KOPT-K1 (cell line): ENCODE results near the gene LIPG.

Source experiments
- H3K27ac ChIP-seq: fragments of 200-600 bp; sonication (generic); 2 replicates; pipeline ENCODE4 v1.5.1; 2016; ENCODE audit warnings: antibody characterized with exemption, mild to moderate bottlenecking, low read depth, low read length; ENCODE audit not compliant: poor library complexity, severe bottlenecking
- H3K36me3 ChIP-seq: fragments of 200-600 bp; sonication (generic); 2 replicates; pipeline ENCODE4 v1.5.1; 2017; ENCODE audit warnings: antibody characterized with exemption, mild to moderate bottlenecking, low read length, moderate library complexity; ENCODE audit not compliant: insufficient read depth
- H3K9me3 ChIP-seq: fragments of 200-600 bp; sonication (generic); 2 replicates; pipeline ENCODE4 v1.5.1; 2017; ENCODE audit warnings: antibody characterized with exemption, low read length, mild to moderate bottlenecking; ENCODE audit not compliant: insufficient read depth, poor library complexity, severe bottlenecking

LIPG gene

GRCh38 chr18:49625021-49625691 lies 63.3 kb downstream of the LIPG start:
- no peaks in the 10 kb centered on the region for H3K36me3 ChIP-seq
- no peaks in the 10 kb centered on the region for H3K9me3 ChIP-seq
- no peak overlapping the region for H3K27ac ChIP-seq

DNA sequence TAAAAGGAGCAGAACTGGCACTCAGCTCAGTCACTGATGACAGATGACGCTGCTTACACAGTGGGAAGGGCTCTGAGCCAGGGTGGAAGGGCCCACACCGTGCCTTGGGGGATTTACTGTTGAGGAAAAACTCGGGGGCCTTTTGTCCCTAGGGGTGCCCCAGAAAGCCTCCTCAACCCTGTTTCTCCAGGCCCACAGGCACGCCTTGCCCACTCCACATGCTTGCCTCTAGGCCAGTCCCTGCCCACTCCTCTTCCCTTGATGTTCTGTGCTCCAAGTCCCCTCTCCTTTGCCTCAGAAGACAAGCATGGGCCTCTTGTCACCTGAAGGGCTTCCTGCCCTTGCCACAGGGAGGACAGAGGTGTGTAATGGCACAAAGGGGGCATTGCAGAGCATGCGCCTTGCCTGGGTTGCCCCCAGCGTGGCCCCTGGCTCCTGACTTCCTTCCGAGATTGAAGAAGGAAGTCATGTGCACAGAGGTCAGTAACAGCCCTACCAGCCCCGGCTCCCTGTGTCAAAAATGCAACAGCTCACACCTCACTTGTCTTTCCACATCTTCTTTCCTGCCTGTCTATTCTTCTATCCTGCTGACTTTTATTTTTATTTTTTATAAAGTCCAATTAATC lies 65.1 kb downstream of the LIPG start:
- H3K36me3 ChIP-seq: no peaks in the 10 kb centered on the region
- H3K9me3 ChIP-seq: no peaks in the 10 kb centered on the region
- no peak overlapping the region for H3K27ac ChIP-seq

- no peak overlapping the region for H3K27ac ChIP-seq
- H3K9me3 ChIP-seq: no peaks in the 10 kb centered on the region
- H3K36me3 ChIP-seq: no peaks in the 10 kb centered on the region
Observed at GRCh38 chr18:49628119-49628518, 66.3 kb downstream of the LIPG start.

GRCh38 chr18:49628881-49629795 lies 67.3 kb downstream of the LIPG start:
- H3K9me3 ChIP-seq: no peaks in the 10 kb centered on the region

GRCh38 chr18:49630246-49630699 lies 68.4 kb downstream of the LIPG start:
- Histone ChIP-seq H3K9me3 (no peaks in the 10 kb centered on the region), H3K36me3 (no peaks in the 10 kb centered on the region)

More at GRCh38 chr18:49628881-49629795, 67.3 kb downstream of the LIPG start:
- H3K36me3 ChIP-seq: no peaks in the 10 kb centered on the region
- no peak overlapping the region for H3K27ac ChIP-seq

GRCh38 chr18:49631146-49631866 lies 69.4 kb downstream of the LIPG start:
- Histone ChIP-seq H3K27ac (no peak overlapping the region), H3K9me3 (no peaks in the 10 kb centered on the region), H3K36me3 (no peaks in the 10 kb centered on the region)

More at GRCh38 chr18:49630246-49630699, 68.4 kb downstream of the LIPG start:
- no peak overlapping the region for H3K27ac ChIP-seq

DNA sequence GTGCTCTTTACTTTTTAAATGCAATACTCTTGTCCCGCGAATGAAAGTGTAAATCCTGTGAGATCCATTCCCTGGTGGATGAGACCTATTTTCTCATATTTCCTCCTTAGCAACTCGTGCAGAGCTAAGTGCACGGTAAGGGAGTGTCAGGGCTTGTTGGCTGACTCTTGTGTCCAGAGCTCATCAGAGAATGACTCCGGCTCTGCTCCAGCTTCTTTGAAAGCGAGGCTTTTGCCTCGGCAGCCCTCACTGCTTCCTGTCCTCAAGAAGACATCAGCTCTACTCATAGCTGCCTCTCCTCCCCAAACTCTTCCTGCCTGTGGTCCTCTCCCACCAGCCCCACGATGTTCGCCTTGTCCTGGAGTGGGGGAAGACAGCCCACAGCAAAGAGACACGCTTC lies 70.7 kb downstream of the LIPG start:
- Histone ChIP-seq H3K27ac (no peak overlapping the region), H3K36me3 (no peaks in the 10 kb centered on the region), H3K9me3 (peaks cover 3% of the 10 kb centered on the region)

DNA sequence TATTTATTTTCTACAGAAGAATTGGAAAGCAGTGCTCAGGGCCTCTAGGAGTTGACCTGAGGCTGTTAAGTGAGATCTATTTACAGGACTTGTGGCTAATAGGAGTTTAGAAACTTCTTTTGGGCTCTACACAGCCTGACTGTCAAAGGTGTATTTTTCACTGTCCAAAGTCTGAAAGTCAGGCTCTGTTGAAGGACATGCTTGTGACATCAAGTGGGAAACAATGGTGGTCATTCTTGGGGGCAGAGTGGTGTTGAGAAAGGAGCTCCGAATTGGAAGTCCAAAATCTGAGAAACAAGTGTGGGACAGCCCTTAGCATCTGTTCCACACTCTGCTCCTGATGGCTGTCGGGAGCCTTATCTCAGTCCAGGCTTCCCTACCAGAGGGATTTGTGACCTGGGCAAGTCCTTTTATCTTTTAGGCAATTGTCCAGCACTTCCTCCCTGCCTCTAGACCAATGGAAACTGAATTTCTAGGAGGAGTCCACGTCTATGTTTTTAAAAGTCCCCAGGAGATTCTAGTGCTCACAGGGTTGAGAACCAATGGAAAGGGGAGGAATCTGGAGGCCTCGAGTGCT lies 76.4 kb downstream of the LIPG start:
- no peaks in the 10 kb centered on the region for H3K36me3 ChIP-seq
- H3K9me3 ChIP-seq: peaks cover 7% of the 10 kb centered on the region
- no peak overlapping the region for H3K27ac ChIP-seq

GRCh38 chr18:49638891-49639557 lies 77.2 kb downstream of the LIPG start:
- peaks cover 7% of the 10 kb centered on the region for H3K9me3 ChIP-seq
- no peaks in the 10 kb centered on the region for H3K36me3 ChIP-seq

DNA sequence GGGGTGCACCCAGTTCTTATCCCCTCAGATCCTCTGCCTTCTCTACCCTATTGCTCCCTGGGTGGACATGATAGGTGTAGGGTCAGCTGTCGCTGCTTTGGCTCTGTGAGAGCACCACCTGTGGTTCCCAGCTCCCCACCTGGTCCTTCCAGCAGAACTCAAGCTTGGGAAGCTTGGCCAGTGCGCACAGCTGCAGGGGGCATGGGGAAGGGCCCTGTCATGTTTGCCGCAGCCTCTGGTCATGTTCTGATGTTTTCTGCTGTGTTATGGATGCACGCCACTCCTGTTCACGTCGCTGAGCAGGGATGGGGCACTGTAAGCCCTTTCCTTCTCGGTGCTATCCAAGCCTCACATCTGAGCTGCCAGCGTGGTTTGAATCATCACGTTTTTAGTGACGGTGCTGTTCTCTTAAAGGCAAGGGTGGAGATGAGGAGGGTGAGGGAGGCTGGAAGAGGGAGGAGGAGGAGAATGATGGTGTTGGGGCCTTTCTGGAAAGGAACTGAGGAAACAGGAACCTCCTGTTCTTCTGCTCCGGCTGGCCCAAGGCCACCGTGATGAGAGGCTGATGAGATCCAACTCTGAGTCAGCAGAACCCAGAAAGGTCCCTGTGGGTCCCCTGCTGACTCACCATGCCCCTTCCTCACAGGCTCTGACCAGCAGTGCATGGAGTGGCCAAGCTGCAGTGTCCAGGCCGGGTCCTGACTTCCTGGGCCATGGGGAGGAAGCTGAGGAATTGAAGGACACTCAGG lies 78.0 kb downstream of the LIPG start:
- Histone ChIP-seq H3K27ac (no peak overlapping the region), H3K9me3 (peaks cover 7% of the 10 kb centered on the region), H3K36me3 (no peaks in the 10 kb centered on the region)

More at GRCh38 chr18:49638891-49639557, 77.2 kb downstream of the LIPG start:
- no peak overlapping the region for H3K27ac ChIP-seq

DNA sequence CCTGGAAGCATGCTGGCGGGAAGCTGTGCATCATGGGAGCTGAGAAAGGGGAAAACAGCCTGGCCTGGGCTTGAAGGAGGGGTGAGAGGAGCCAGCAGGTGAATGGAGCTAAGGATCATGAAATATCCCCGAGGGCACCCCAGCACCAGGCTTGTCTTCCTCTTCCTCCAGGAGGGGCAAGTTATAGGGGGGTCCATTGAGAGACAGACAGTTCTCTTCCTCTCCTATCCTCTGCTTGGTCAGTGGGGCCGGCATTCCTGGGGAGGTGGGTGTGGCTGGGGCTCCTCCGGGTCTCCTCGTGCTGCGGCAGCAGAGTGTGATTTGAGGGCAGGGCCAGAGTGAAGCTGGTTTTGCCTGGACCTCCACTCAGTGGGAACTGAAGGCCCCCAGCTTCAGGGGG lies 78.9 kb downstream of the LIPG start:
- Histone ChIP-seq H3K27ac (no peak overlapping the region), H3K36me3 (no peaks in the 10 kb centered on the region), H3K9me3 (peaks cover 7% of the 10 kb centered on the region)

- no peaks in the 10 kb centered on the region for H3K9me3 ChIP-seq
- H3K27ac ChIP-seq: no peak overlapping the region
- no peaks in the 10 kb centered on the region for H3K36me3 ChIP-seq
Observed at GRCh38 chr18:49645196-49645595, 83.3 kb downstream of the LIPG start.

DNA sequence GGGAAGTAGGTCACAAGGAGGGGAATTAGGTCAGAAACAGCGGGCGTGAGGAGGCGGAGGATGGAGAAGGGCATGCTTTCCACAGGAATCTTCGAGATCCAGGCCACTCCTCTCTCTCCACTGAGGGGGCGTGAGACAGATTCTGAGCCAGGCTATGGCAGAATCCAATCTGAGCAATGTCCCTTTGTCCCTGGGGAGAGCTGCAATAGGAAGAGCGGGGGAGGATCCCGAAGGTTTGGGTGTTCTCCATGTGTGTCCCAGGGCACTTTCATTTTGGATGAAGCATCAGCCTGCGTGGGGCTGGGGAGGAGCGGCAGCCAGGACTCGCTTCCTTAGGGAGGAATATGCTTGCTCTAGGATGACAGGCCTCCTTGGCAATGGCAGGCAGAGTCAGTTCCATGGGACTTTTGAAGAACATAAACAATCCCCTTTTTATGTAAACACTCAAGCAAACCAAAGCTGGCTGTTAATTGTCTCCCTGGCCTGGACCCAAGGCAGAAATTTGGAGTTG lies 84.0 kb downstream of the LIPG start:
- Histone ChIP-seq H3K9me3 (no peaks in the 10 kb centered on the region), H3K27ac (no peak overlapping the region), H3K36me3 (no peaks in the 10 kb centered on the region)
